CD4-positive, alpha-beta memory T cell (primary cell): ENCODE data around the gene GNB1L. TPM values are rescaled to one million over a fixed set of nuclear protein-coding genes. Genes with fewer than 3 reads are reported as not detected.

Source experiments
- CTCF ChIA-PET: fragments of 350-600 bp; sonication (Branson Sonifier 250); formaldehyde crosslinking; loops from one replicate; lab custom pipeline; 2021; ENCODE audit warnings: inconsistent platforms; ENCODE audit not compliant: partially characterized antibody; lab: Charles Lee
- POLR2A ChIA-PET: fragments of 350-600 bp; sonication (Branson Sonifier 250); formaldehyde crosslinking; loops from one replicate; lab custom pipeline; 2021; ENCODE audit not compliant: partially characterized antibody; lab: Charles Lee
- DNase-seq, 5 donors: peaks; one replicate each; pipeline versions ENCODE4 v3.0.0 to v3.0.0-alpha.2; 2020 to 2022; ENCODE audit warnings: mixed read lengths in 1 of 5
- H3K27ac ChIP-seq: one replicate; pipeline ENCODE4 v1.7.0; 2013; ENCODE audit warnings: low read depth, low read length
- H3K27me3 ChIP-seq: 2 replicates; pipeline ENCODE4 v1.7.0; 2013; ENCODE audit warnings: mild to moderate bottlenecking, low read length, moderate library complexity; ENCODE audit not compliant: insufficient read depth
- H3K36me3 ChIP-seq: 2 replicates; pipeline ENCODE4 v1.7.0; 2013; ENCODE audit warnings: mild to moderate bottlenecking, low read length, moderate library complexity; ENCODE audit not compliant: insufficient read depth
- H3K4me1 ChIP-seq: 2 replicates; pipeline ENCODE4 v1.7.0; 2013; ENCODE audit warnings: mild to moderate bottlenecking, low read length, moderate library complexity; ENCODE audit not compliant: insufficient read depth
- H3K4me3 ChIP-seq, 2 donors: one replicate each; pipeline ENCODE4 v1.7.0; 2013; ENCODE audit warnings: low read length in 2 of 2, mild to moderate bottlenecking in 1 of 2
- H3K9me3 ChIP-seq, 2 donors: one replicate each; pipeline ENCODE4 v1.7.0; 2013; ENCODE audit warnings: low read length in 2 of 2, control low read depth in 1 of 2; ENCODE audit not compliant: control insufficient read depth in 1 of 2
- H3K27ac Mint-ChIP-seq, 7 donors: one replicate each; pipeline ENCODE4 v1.8.0; 2020 to 2021; ENCODE audit warnings: mixed read lengths in 7 of 7, mild to moderate bottlenecking in 6 of 7, inconsistent platforms in 3 of 7, moderate library complexity in 3 of 7
- H3K27me3 Mint-ChIP-seq, 2 donors: one replicate each; pipeline ENCODE4 v1.8.0; 2020 to 2021; ENCODE audit warnings: mixed read lengths in 2 of 2
- H3K36me3 Mint-ChIP-seq, 2 donors: one replicate each; pipeline ENCODE4 v1.8.0; 2020 to 2021; ENCODE audit warnings: mixed read lengths in 2 of 2, inconsistent platforms in 1 of 2, mild to moderate bottlenecking in 1 of 2
- H3K4me1 Mint-ChIP-seq, 4 donors: one replicate each; pipeline ENCODE4 v1.8.0; 2020 to 2021; ENCODE audit warnings: mixed read lengths in 4 of 4, mild to moderate bottlenecking in 1 of 4
- H3K4me3 Mint-ChIP-seq, 8 donors: one replicate each; pipeline ENCODE4 v1.8.0; 2020 to 2021; ENCODE audit warnings: mixed read lengths in 8 of 8, mild to moderate bottlenecking in 7 of 8, moderate library complexity in 6 of 8, inconsistent platforms in 3 of 8
- H3K9me3 Mint-ChIP-seq, 8 donors: one replicate each; pipeline ENCODE4 v1.8.0; 2020 to 2021; ENCODE audit warnings: mixed read lengths in 8 of 8, mild to moderate bottlenecking in 5 of 8, inconsistent platforms in 3 of 8, moderate library complexity in 1 of 8
- intact Hi-C: fragments of 100-400 bp; cut with micrococcal nuclease; formaldehyde crosslinking; loops from one replicate; pipeline ENCODE4 v1.15.1; 2023
- polyA plus RNA-seq, 2 donors: library from polyadenylated mRNA; unstranded; fragments of 300-500 nt; fragmentation: Illumina TruSeq; gene quantifications; one replicate each; pipeline ENCODE4 v1.2.3, GENCODE V29; 2021
- total RNA-seq, 2 experiments: library from RNA; stranded (reverse); gene quantifications; one replicate each; pipeline ENCODE4 v1.2.3, GENCODE V29; 2021

Gene GNB1L
- total and polyA plus RNA-seq, 4 experiments from 2014 or later = 7.9 to 14.6 (median 10.7) TPM

DNA sequence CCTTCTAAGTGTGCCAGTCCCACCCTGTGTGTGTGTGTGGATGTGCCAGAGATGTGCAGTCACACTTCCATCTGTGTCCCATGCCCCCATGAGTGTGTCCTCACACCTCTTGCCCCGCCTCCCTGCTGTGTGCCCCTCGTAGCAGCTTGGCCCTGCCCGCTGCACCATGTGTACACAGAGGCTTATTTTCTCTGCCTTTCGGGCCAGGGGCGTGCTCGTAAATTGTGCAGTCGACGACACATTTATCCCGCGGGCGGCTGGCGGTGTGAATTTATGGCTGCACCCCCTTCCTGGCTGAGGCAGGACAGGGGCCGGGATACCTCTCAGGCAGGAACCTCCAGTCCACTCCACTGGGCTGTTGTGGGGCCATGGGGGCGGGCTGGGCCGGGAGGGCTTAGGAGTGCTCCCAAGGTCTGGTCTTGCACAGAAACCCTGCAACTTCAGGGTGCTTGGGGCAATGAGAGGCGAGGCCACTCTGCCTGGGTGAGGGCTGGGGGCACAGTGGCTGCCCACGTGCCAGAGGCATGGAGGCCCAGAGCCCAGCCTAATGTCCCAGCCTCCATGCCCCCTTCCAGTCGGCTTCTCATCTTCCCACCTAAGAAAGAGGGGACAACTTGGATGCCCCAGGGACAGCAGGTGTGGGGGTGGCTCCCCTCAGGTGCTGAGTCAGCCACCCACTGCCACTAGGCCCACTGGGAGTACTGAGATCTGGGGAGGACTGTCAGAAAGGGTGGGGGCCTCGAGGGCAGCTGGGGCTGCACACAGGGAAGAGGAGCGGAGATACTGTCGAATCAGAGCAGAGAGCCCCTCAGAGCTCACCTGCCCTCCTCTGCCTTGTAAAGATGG, 118.8 kb downstream of the GNB1L start:
- H3K27ac Mint-ChIP-seq = no peak overlapping the region
- H3K4me3 ChIP-seq = no peak overlapping the region
- peaks cover 3% of the 10 kb centered on the region for H3K4me1 ChIP-seq
- POLR2A ChIA-PET = no interaction called here
- no peak overlapping the region for H3K4me3 Mint-ChIP-seq
- no peak overlapping the region for H3K27ac ChIP-seq
- no peaks in the 10 kb centered on the region for H3K27me3 Mint-ChIP-seq
- no peaks in the 10 kb centered on the region for H3K36me3 Mint-ChIP-seq
- DNase-seq = no peak
- H3K36me3 ChIP-seq = no peaks in the 10 kb centered on the region
- no peaks in the 10 kb centered on the region for H3K9me3 Mint-ChIP-seq
- no peaks in the 10 kb centered on the region for H3K9me3 ChIP-seq
- CTCF ChIA-PET = interaction anchor here (0.9 kb wide), 1 partner anchor 175 kb away, joined by 3 read pairs; no protein-coding TSS in a partner anchor
- no peaks in the 10 kb centered on the region for H3K4me1 Mint-ChIP-seq
- intact Hi-C loops = no loop called here
- H3K27me3 ChIP-seq = no peaks in the 10 kb centered on the region

DNA sequence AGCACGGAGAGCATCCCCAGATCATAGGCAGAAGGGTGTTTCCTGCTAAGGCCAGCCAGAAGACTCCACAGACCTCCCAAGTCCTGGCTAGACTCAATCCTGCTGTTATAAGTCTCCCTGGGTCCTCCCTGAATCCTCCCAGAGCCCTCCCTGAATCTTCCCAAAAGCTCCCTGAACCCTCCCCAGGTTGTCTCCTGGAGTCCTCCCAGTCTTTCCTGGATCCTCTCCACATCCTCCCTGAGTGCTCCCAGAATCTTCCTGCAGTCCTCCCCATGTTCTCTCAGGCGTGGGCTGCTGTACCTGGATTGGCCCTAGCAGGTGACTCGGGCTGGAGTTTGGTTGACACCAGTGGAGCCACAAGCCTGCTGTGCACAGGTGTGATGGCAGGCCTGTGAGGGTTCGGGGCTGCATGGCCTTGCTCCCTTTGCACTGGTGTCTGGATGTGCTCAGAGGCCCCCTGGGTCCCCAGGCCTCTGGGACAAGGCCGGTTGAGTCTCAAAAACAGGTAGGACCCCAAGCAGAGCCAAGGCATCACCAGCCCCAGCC, 119.8 kb downstream of the GNB1L start:
- Histone ChIP-seq H3K9me3 (no peaks in the 10 kb centered on the region), H3K36me3 (no peaks in the 10 kb centered on the region), H3K27ac (no peak overlapping the region), H3K27me3 (no peaks in the 10 kb centered on the region), H3K4me3 (no peak overlapping the region), H3K4me1 (peaks cover 11% of the 10 kb centered on the region)
- H3K4me1 Mint-ChIP-seq = peaks cover 0 to 5% (median 3%) of the 10 kb centered on the region in 4 donors
- DNase-seq = no peak
- no peaks in the 10 kb centered on the region for H3K36me3 Mint-ChIP-seq
- no peak overlapping the region for H3K27ac Mint-ChIP-seq
- H3K9me3 Mint-ChIP-seq = no peaks in the 10 kb centered on the region
- ChIA-PET POLR2A (no interaction called here), CTCF (no interaction called here)
- H3K4me3 Mint-ChIP-seq = no peak overlapping the region
- peaks cover 0 to 2% of the 10 kb centered on the region in 2 donors for H3K27me3 Mint-ChIP-seq
- intact Hi-C loops = no loop called here

DNA sequence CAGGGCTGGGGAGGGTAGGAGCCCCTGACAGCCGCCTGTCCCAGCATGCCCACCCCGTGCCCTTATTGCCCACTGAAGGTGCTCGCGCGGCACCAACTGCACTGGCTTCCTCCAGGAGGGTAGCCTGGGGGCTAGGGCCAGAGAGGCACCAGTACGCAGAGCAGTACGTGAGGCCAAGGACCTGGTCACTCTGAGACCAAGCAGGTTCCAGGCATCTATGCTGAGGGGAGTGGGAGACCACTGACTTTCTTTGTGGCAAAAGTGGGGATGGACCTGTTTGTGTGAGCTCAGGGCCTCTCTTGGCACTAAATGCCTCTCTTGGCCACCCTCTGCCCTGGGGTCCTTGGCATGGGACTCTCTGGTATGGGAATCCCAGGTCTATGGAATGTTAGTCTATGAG, 120.5 kb downstream of the GNB1L start:
- CTCF ChIA-PET = no interaction called here
- peaks cover 0 to 2% of the 10 kb centered on the region in 2 donors for H3K27me3 Mint-ChIP-seq
- Histone ChIP-seq H3K9me3 (no peaks in the 10 kb centered on the region), H3K36me3 (no peaks in the 10 kb centered on the region), H3K4me1 (peaks cover 11% of the 10 kb centered on the region), H3K27ac (no peak overlapping the region), H3K4me3 (no peak overlapping the region), H3K27me3 (no peaks in the 10 kb centered on the region)
- DNase-seq = no peak
- H3K9me3 Mint-ChIP-seq = no peaks in the 10 kb centered on the region
- H3K4me1 Mint-ChIP-seq = peaks cover 0 to 5% (median 3%) of the 10 kb centered on the region in 4 donors
- intact Hi-C loops = no loop called here
- POLR2A ChIA-PET = no interaction called here
- no peak overlapping the region for H3K4me3 Mint-ChIP-seq
- no peaks in the 10 kb centered on the region for H3K36me3 Mint-ChIP-seq
- no peak overlapping the region for H3K27ac Mint-ChIP-seq

DNA sequence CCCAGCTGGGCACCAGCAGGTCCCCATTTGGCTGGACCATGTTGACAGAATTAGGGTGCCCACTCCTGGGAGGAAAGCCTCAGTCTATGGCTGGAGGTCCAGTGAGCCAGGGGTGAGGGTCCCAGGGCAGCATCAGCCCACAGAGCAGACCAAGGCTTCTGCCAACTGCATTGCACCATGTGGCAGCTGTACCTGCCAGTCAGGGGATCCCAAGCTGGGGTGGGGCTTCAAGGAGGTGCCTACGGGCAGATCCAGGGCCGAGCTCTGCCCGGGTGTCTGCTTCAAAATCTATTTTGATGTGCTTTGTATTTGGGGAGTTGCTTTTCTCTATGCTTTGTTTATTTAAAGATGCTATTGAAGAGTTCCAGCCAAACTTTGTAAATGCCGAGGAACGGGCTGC, 120.9 kb downstream of the GNB1L start:
- peaks cover 0 to 5% (median 3%) of the 10 kb centered on the region in 4 donors for H3K4me1 Mint-ChIP-seq

More for the DNA sequence above, 120.9 kb downstream of the GNB1L start:
- Mint-ChIP-seq H3K9me3 (no peaks in the 10 kb centered on the region), H3K4me3 (no peak overlapping the region), H3K36me3 (no peaks in the 10 kb centered on the region), H3K27ac (no peak overlapping the region), H3K27me3 (peaks cover 0 to 2% of the 10 kb centered on the region in 2 donors)
- intact Hi-C loops = no loop called here
- no peaks in the 10 kb centered on the region for H3K9me3 ChIP-seq
- peaks cover 11% of the 10 kb centered on the region for H3K4me1 ChIP-seq
- H3K4me3 ChIP-seq = no peak overlapping the region
- ChIA-PET POLR2A (no interaction called here), CTCF (no interaction called here)
- DNase-seq = no peak
- no peaks in the 10 kb centered on the region for H3K27me3 ChIP-seq
- no peak overlapping the region for H3K27ac ChIP-seq
- no peaks in the 10 kb centered on the region for H3K36me3 ChIP-seq

Other genes starting within 250 kb of the GNB1L start
- gene SEPTIN5, start 140.4 kb downstream of the GNB1L start, total RNA-seq = not detected
- gene SEPTIN5, start 140.4 kb downstream of the GNB1L start, polyA plus RNA-seq = not detected
- gene GP1BB, start 131.3 kb downstream of the GNB1L start, total RNA-seq = not detected
- gene GP1BB, start 131.3 kb downstream of the GNB1L start, polyA plus RNA-seq = not detected
- gene TBX1, start 94.1 kb downstream of the GNB1L start, total RNA-seq = not detected
- gene TBX1, start 94.1 kb downstream of the GNB1L start, polyA plus RNA-seq = not detected
- 10 to 100 TPM; 26.9 to 27.6 TPM for gene RTL10, start within 50 bp of the GNB1L start, total RNA-seq
- gene RTL10, start within 50 bp of the GNB1L start, polyA plus RNA-seq = 10 to 100 TPM in 1 of 2 donors, 1 to 10 TPM in 1; 4.3 to 13.0 TPM
- gene COMT, start 86.9 kb upstream of the GNB1L start, total RNA-seq = 10 to 100 TPM; 36.8 to 39.2 TPM
- gene COMT, start 86.9 kb upstream of the GNB1L start, polyA plus RNA-seq = 10 to 100 TPM; 93.1 to 93.9 TPM
- 10 to 100 TPM; 34.2 to 35.9 TPM for gene TXNRD2, start 86.9 kb upstream of the GNB1L start, total RNA-seq
- gene TXNRD2, start 86.9 kb upstream of the GNB1L start, polyA plus RNA-seq = 10 to 100 TPM in 1 of 2 donors, 1 to 10 TPM in 1; 8.5 to 11.2 TPM
- 1 to 10 TPM; 3.5 to 4.2 TPM for gene ARVCF, start 161.9 kb upstream of the GNB1L start, total RNA-seq
- gene ARVCF, start 161.9 kb upstream of the GNB1L start, polyA plus RNA-seq = under 1 TPM in 1 of 2 donors, not detected in 1; 0.28 TPM
- 10 to 100 TPM; 50.6 to 51.5 TPM for gene TANGO2, start 166.2 kb upstream of the GNB1L start, total RNA-seq
- 10 to 100 TPM; 40.9 to 43.9 TPM for gene TANGO2, start 166.2 kb upstream of the GNB1L start, polyA plus RNA-seq
- 10 to 100 TPM; 47.6 to 48.2 TPM for gene DGCR8, start 225.4 kb upstream of the GNB1L start, total RNA-seq
- 1 to 10 TPM; 2.2 to 5.1 TPM for gene DGCR8, start 225.4 kb upstream of the GNB1L start, polyA plus RNA-seq